ENCODE results near the gene CNOT6.

CNOT6 gene

GRCh38 chr5:180596115-180596667 is 102.0 kb downstream of the CNOT6 start:
- no peak for TF ChIP-seq EZH2phosphoT487 (conservative IDR thresholded peaks at IDR 0.05; ENCODE audit: low read length)
- no peak for TF ChIP-seq CTCF (IDR thresholded peaks at IDR 0.05; ENCODE audit: insufficient read depth, low read length, poor library complexity, severe bottlenecking)
- Histone ChIP-seq H2AFZ (ENCODE audit: low read depth, low read length, severe bottlenecking) (no peak overlapping the region), H3K27ac (ENCODE audit: low read depth, low read length) (no peak overlapping the region), H3F3A (ENCODE audit: insufficient read depth) (no peaks in the 10 kb centered on the region), H3K9ac (ENCODE audit: low read length) (no peak overlapping the region), H3K4me2 (ENCODE audit: low read depth, low read length, poor library complexity, severe bottlenecking) (no peak overlapping the region), H3K9me3 (ENCODE audit: insufficient read depth, low read length) (no peaks in the 10 kb centered on the region), H3K9me2 (replicated peaks; ENCODE audit: insufficient read depth, low read length) (no peaks in the 10 kb centered on the region), H3K36me3 (ENCODE audit: low read length) (no peaks in the 10 kb centered on the region), H3K4me3 (ENCODE audit: insufficient read depth, low read length, poor library complexity, severe bottlenecking) (no peak overlapping the region), H3K79me2 (ENCODE audit: insufficient read depth, low read length) (no peaks in the 10 kb centered on the region), H3K27me3 (ENCODE audit: low read length) (no peaks in the 10 kb centered on the region), H4K20me1 (ENCODE audit: low read depth, low read length) (no peaks in the 10 kb centered on the region)

- no peaks in the 10 kb centered on the region for H3K9me2 ChIP-seq (replicated peaks; ENCODE audit: insufficient read depth, low read length)
- H3K36me3 ChIP-seq (ENCODE audit: low read length) = no peaks in the 10 kb centered on the region
- no peak overlapping the region for H3K4me3 ChIP-seq (ENCODE audit: insufficient read depth, low read length, poor library complexity, severe bottlenecking)
- no peaks in the 10 kb centered on the region for H3K9me3 ChIP-seq (ENCODE audit: insufficient read depth, low read length)
- no peak overlapping the region for H3K27ac ChIP-seq (ENCODE audit: low read depth, low read length)
- no peak overlapping the region for H2AFZ ChIP-seq (ENCODE audit: low read depth, low read length, severe bottlenecking)
- H3F3A ChIP-seq (ENCODE audit: insufficient read depth) = no peaks in the 10 kb centered on the region
- no peaks in the 10 kb centered on the region for H4K20me1 ChIP-seq (ENCODE audit: low read depth, low read length)
- H3K4me2 ChIP-seq (ENCODE audit: low read depth, low read length, poor library complexity, severe bottlenecking) = no peak overlapping the region
- no peak overlapping the region for H3K9ac ChIP-seq (ENCODE audit: low read length)
- no peaks in the 10 kb centered on the region for H3K27me3 ChIP-seq (ENCODE audit: low read length)
- TF ChIP-seq CTCF (IDR thresholded peaks at IDR 0.05; ENCODE audit: insufficient read depth, low read length, poor library complexity, severe bottlenecking) (no peak), EZH2phosphoT487 (conservative IDR thresholded peaks at IDR 0.05; ENCODE audit: low read length) (no peak)
- H3K79me2 ChIP-seq (ENCODE audit: insufficient read depth, low read length) = no peaks in the 10 kb centered on the region
Measured at GRCh38 chr5:180596668-180597231, 102.6 kb downstream of the CNOT6 start.

- H3K27ac ChIP-seq (ENCODE audit: low read depth, low read length) = no peak overlapping the region
- no peaks in the 10 kb centered on the region for H3K36me3 ChIP-seq (ENCODE audit: low read length)
- H4K20me1 ChIP-seq (ENCODE audit: low read depth, low read length) = no peaks in the 10 kb centered on the region
- no peak for TF ChIP-seq CTCF (IDR thresholded peaks at IDR 0.05; ENCODE audit: insufficient read depth, low read length, poor library complexity, severe bottlenecking)
- no peak for TF ChIP-seq EZH2phosphoT487 (conservative IDR thresholded peaks at IDR 0.05; ENCODE audit: low read length)
- H3K9me2 ChIP-seq (replicated peaks; ENCODE audit: insufficient read depth, low read length) = no peaks in the 10 kb centered on the region
- H3K27me3 ChIP-seq (ENCODE audit: low read length) = no peaks in the 10 kb centered on the region
- no peak overlapping the region for H3K9ac ChIP-seq (ENCODE audit: low read length)
- H3F3A ChIP-seq (ENCODE audit: insufficient read depth) = no peaks in the 10 kb centered on the region
- no peak overlapping the region for H3K4me2 ChIP-seq (ENCODE audit: low read depth, low read length, poor library complexity, severe bottlenecking)
- H3K79me2 ChIP-seq (ENCODE audit: insufficient read depth, low read length) = no peaks in the 10 kb centered on the region
- H3K9me3 ChIP-seq (ENCODE audit: insufficient read depth, low read length) = no peaks in the 10 kb centered on the region
- no peak overlapping the region for H3K4me3 ChIP-seq (ENCODE audit: insufficient read depth, low read length, poor library complexity, severe bottlenecking)
- no peak overlapping the region for H2AFZ ChIP-seq (ENCODE audit: low read depth, low read length, severe bottlenecking)
Measured at GRCh38 chr5:180598316-180598701, 104.1 kb downstream of the CNOT6 start.
